ENCODE data around the gene LARP4B.

LARP4B gene

GRCh38 chr10:966466-967235, 35.1 kb upstream of the LARP4B start:
- TF ChIP-seq CTCF (IDR thresholded peaks at IDR 0.05; ENCODE audit: low read depth, low read length, missing control alignments), result no peak
- no peak overlapping the region for H3K4me3 ChIP-seq (ENCODE audit: low read depth, low read length)
- DNase-seq (ENCODE audit: low read depth), result no peak
- in situ Hi-C loops (cut with HindIII; ENCODE audit: low sequenced_read_pairs), result loop anchor here (5.0 kb wide), 1 partner anchor 104 kb away; no protein-coding TSS in a partner anchor

- TF ChIP-seq CTCF (IDR thresholded peaks at IDR 0.05; ENCODE audit: low read depth, low read length, missing control alignments), result no peak
- in situ Hi-C loops (cut with HindIII; ENCODE audit: low sequenced_read_pairs), result loop anchor here (5.0 kb wide), 1 partner anchor 103 kb away; no protein-coding TSS in a partner anchor
- H3K4me3 ChIP-seq (ENCODE audit: low read depth, low read length), result no peak overlapping the region
- DNase-seq (ENCODE audit: low read depth), result no peak
Observed at GRCh38 chr10:964988-965417, 33.5 kb upstream of the LARP4B start.

GRCh38 chr10:964321-964987, 32.9 kb upstream of the LARP4B start:
- no peak for DNase-seq (ENCODE audit: low read depth)
- H3K4me3 ChIP-seq (ENCODE audit: low read depth, low read length), result no peak overlapping the region
- no peak for TF ChIP-seq CTCF (IDR thresholded peaks at IDR 0.05; ENCODE audit: low read depth, low read length, missing control alignments)
- in situ Hi-C loops (cut with HindIII; ENCODE audit: low sequenced_read_pairs), result no loop called here

GRCh38 chr10:963655-964054, 32.1 kb upstream of the LARP4B start:
- no peak overlapping the region for H3K4me3 ChIP-seq (ENCODE audit: low read depth, low read length)
- in situ Hi-C loops (cut with HindIII; ENCODE audit: low sequenced_read_pairs), result no loop called here
- TF ChIP-seq CTCF (IDR thresholded peaks at IDR 0.05; ENCODE audit: low read depth, low read length, missing control alignments), result no peak
- DNase-seq (ENCODE audit: low read depth), result no peak

- no peak for TF ChIP-seq CTCF (IDR thresholded peaks at IDR 0.05; ENCODE audit: low read depth, low read length, missing control alignments)
- in situ Hi-C loops (cut with HindIII; ENCODE audit: low sequenced_read_pairs), result no loop called here
- no peak overlapping the region for H3K4me3 ChIP-seq (ENCODE audit: low read depth, low read length)
- DNase-seq (ENCODE audit: low read depth), result no peak
Observed at GRCh38 chr10:963186-963585, 31.7 kb upstream of the LARP4B start.

- no peak for TF ChIP-seq CTCF (IDR thresholded peaks at IDR 0.05; ENCODE audit: low read depth, low read length, missing control alignments)
- no peak overlapping the region for H3K4me3 ChIP-seq (ENCODE audit: low read depth, low read length)
- in situ Hi-C loops (cut with HindIII; ENCODE audit: low sequenced_read_pairs), result no loop called here
- no peak for DNase-seq (ENCODE audit: low read depth)
Observed at GRCh38 chr10:962342-962741, 30.8 kb upstream of the LARP4B start.
